SH-SY5Y (cell line): ENCODE measurements around the gene PRKCZ.

Source experiments
- GATA2 ChIP-seq: IDR thresholded peaks from 2 replicates; pipeline ENCODE4 v1.6.1; 2011; ENCODE audit warnings: mild to moderate bottlenecking, low read depth, low read length
- GATA3 ChIP-seq: IDR thresholded peaks from 2 replicates; pipeline ENCODE4 v1.6.1; 2011; ENCODE audit warnings: low read depth, mild to moderate bottlenecking, low read length, moderate library complexity

The PRKCZ gene

DNA sequence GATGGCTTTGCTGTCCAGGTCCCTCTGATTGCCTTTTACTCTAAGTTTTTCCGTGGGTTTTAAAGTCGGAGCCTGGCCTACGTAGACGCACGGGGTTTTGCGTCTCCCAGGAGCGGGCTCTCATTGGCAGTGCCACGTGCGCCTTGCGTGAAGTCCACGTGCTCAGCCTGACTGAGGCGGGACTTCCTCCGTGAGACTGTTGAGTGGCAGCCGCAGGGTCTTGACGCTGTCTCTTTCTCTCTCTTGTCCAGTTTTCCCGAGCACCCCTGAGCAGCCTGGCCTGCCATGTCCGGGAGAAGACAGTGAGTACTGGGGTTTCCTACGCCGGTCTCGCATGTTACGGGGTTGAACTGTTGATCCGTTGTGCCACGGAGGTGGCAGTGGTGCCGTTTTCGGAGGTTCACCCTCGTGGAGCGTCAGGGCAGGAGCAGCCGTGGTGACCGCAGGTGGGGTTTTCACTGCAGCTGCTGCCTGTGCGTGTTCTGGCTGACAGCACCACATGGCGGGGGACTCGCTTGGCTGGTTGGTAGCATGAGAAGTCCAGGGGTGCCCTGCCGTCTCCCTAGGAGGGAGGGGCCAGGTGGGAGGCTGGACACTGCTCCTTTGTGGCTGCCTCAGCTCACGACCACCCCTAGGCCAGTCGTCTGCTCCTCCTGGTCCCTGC, 9.2 kb downstream of the PRKCZ start:
- TF ChIP-seq GATA2 (no peak), GATA3 (no peak)

DNA sequence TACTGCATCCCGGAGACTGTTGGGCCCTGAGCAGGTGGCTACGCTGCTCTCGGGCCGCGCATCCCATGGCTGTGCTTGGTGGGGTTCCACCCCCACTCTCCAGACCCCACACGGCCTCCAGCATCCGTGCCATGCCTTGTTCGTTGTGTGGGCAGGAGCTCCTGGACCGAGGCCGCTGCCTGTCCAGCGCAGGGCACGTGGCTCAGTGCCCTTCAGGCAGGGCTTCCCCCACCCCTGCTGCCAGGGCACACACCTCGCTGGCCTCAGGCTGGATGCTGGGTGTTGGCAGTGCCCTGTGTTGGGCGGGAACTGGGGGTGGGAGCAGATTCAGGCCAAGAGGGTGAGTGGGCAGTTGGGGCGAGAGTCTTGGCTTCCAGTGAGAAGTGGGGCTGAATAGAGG, 9.9 kb downstream of the PRKCZ start:
- no peak for TF ChIP-seq GATA3
- no peak for TF ChIP-seq GATA2

DNA sequence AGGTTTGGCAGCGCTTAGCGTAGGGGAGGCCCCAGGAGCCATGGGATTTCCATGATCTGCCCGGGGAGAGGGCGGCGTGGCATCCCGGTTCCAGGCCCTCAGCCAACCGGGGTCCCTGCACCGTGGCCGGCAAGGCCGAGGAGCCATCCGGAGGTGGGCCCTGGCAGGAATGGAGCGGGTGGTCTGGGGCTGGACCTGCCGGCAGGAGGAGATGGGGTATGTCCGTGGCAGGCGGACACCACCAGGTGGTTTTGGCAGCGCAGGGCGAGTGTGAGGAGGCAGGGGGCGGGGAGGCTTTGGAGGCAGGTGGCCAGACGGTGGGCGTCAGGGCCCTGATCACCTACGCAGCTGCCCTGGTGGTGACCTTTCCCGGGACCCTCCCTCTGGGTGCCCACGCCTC, 10.3 kb downstream of the PRKCZ start:
- TF ChIP-seq GATA3: no peak
- TF ChIP-seq GATA2: no peak

DNA sequence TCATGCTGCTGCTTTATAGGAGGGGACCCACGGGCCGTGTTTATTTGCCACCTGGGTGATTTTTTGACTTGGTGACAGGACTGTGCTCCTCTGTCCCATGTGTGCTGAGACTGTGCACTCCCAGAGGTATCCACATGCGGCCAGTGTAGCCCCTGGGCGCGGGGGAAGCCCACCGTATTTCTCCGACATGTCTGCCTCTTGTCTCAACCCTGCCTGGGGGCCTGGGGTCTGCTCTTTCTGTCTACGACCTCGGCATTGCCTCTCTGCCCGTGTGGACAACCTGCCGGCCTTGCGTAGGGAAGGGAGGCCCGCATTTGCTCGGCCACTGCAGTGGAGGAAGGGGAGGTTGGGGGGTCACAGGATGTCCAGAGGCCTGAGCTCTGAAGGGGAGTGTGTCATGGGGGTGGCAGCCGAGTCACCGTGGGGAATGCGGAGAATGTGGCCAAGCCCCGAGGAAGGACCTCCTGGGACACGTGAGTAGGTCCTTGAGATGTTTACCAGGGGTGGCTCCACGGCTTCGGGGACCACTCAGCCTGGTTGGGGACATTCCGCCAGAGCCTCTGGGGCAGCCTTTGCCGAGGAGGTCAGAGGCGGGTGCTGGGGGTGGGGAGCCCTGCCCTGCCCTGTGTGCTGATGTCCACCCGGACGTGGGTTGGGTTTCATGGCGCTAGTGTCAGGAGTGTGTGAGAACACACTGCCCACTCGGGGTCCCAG, 11.0 kb downstream of the PRKCZ start:
- no peak for TF ChIP-seq GATA2
- no peak for TF ChIP-seq GATA3

DNA sequence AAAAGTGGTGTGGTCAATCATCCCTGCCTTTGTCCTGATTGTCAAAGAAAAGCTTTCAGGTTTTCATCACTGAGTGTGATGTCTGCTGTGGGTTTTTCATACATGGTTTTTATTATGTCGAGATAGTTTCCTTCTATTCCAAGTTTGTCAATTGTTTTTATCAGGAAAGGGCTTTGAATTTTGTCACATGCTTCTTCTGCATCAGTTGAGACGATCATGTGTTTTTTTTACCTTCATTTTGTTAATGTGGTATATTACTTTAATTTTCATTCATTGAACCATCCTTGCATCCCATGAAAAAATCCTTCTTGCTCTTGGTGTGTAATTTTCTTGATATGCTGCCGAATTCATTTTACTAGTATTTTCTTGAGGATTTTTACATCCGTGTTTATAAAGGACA, 15.5 kb downstream of the PRKCZ start:
- no peak for TF ChIP-seq GATA3

DNA sequence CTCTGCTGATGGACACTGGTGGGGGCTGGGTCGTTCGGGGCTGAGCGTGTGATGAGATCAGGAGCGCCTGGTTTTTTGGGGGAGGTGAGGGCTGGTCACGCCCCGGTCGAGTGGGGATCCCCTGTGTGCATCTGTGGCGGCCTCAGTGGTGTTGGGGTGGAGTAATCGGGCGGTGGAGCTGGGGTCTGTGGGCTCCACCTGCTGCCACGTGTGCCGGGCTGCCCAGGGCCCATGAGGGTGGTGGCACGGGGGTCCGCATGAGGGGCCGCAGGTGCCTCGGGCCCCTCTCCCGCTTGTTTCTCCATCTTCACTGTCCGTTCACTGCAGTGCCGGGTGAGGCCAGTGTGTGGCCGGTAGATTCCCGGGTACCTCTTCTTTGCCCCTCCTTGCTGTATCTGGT, 17.2 kb downstream of the PRKCZ start:
- TF ChIP-seq GATA3 (no peak), GATA2 (no peak)

DNA sequence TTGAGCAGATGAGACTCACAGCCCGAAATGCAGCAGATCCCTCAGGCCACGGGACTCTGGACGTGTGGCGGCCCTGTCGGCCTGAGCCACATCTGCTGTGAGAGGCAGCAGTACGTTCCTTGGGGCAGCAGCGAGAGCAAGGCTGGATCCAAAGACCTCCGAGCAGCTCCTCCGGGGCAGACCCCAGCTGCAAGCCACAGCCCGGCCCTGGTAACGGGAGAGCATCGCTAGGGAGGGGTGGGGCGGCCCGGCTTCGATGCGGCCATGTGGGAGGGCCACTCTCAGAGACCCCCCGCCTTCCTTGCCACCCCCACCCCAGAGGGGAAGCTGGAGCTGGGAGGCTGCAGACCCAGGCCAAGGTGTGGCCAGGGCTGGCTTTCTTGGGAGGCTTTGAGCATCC, 17.8 kb downstream of the PRKCZ start:
- no peak for TF ChIP-seq GATA3
- no peak for TF ChIP-seq GATA2

DNA sequence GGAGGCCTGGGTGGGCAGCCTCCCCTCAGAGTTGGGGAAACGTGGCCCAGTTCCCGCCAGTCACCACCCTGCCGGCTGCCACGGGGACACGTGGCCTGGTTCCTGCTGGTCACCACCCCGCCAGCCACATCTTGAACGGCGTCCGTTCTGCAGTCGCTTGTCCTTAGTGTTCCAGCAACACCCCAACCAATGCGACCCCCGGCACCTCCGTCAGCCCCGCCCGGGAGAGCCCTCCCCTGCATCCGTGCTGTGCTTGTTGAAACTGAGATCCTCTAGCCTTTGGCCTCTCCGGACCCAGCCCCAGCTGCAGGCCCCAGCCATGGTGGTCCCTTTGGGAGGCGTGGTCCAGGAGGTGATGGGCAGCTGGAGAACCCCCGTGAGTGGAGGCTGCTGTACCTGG, 18.7 kb downstream of the PRKCZ start:
- no peak for TF ChIP-seq GATA3
- no peak for TF ChIP-seq GATA2

DNA sequence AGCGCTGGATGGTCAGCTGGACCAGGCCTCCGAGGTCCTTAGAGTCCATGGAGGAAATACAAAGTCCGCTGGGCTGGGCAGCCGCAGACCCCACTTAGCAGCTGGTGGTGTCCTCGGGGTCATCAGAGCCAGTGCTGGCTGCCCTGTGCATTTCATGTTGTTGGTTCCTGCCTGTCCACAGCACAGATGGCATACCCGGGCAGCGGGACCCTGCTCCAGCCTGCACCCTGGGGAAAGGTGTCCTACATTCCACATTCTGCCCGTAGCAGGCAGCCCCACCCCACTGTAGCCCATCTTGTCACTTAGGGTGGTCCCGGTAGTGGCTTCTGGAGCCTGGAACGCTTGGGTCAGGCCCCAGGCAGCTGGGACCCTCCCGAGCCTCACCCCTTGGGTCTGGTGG, 19.8 kb downstream of the PRKCZ start:
- TF ChIP-seq GATA2: no peak
- TF ChIP-seq GATA3: no peak

DNA sequence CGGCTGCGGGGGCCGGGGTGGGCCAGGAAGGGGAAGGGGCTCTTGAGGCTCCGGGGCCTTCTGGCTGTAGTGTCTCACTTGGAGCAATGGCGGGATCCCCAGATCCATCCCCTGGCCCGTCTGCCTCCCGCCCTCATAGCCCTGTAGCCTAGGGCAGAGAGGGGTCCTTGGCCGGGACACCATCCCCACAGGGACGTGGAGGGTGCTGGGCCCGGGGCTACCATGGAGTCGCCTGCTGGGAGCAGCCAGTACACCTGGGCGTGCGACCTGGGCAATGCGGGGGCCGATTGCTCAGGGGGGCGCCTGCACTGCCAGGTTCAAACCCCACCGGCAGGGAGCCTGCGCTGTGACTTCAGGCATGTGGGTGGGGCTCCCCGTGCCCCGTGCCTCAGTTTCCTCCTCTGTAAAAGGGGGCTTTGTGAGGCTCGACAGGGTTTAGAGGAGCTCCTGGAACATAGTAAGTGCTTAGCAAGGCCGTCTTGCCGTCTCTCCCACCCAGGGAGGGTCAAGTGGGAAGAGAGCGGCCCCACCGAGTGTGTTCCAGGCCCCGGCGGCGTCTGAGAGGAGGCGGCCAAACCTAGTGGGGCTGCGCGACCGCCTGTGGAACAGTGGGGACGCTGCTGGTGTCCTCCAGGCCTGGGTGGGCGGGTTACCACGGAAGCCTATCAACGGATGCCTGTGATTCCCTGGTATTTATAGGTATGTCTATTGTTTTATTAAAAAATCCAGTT, 20.8 kb downstream of the PRKCZ start:
- TF ChIP-seq GATA2 (no peak), GATA3 (no peak)

DNA sequence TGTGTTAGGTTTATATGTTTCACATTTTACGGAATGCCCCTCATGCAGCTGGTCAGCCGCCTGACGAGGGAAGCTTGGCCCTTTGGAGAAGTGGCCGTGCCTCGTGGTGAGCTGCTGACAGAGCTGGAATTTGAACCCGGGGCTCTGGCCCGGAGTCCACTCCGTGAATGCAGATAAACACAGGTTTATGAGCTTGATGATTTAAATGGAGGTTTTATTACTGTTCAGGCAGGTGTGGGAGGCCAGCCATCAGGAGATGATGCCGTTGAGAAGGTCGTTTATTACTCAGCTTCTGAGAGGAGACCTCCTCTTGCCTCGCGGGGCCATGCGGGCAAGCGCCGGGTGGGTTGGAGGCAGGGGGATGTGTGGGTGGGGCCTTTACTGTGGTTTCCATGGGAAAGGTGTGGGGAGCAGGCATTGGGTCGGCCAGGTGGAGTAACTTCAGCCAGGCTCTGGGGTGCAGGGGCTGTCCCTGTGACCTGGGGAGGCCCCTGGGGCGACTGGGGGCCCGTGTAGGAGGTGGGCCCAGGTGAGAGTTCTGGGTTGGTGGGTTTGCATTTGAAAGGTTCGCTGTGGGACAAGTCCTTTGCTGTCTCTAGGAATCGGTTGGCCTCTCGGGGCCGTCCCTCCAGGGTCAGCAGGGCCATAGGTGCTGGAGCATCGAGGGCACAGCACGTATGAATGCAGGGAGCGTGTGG, 22.0 kb downstream of the PRKCZ start:
- TF ChIP-seq GATA2: no peak
- no peak for TF ChIP-seq GATA3

DNA sequence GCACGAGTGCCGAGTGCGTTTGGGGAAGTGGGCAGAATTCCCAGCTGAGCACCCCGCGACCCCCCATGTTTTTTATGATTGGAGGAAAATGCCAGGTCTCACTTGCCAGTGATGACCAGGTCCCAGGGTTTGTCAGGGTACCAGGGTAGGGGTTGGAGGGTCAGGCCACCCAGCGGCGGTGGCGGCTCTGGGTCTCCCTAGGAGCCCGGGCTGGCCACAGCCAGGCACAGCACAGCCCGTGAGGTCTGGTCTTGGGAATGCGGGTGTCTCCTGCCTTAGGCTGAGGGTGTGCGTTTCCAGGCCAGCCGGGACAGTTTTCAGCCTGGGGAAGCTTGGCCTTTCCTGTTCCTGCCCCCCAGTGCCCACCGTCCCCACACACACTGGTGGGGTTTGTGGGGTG, 22.7 kb downstream of the PRKCZ start:
- TF ChIP-seq GATA3 (no peak), GATA2 (no peak)

DNA sequence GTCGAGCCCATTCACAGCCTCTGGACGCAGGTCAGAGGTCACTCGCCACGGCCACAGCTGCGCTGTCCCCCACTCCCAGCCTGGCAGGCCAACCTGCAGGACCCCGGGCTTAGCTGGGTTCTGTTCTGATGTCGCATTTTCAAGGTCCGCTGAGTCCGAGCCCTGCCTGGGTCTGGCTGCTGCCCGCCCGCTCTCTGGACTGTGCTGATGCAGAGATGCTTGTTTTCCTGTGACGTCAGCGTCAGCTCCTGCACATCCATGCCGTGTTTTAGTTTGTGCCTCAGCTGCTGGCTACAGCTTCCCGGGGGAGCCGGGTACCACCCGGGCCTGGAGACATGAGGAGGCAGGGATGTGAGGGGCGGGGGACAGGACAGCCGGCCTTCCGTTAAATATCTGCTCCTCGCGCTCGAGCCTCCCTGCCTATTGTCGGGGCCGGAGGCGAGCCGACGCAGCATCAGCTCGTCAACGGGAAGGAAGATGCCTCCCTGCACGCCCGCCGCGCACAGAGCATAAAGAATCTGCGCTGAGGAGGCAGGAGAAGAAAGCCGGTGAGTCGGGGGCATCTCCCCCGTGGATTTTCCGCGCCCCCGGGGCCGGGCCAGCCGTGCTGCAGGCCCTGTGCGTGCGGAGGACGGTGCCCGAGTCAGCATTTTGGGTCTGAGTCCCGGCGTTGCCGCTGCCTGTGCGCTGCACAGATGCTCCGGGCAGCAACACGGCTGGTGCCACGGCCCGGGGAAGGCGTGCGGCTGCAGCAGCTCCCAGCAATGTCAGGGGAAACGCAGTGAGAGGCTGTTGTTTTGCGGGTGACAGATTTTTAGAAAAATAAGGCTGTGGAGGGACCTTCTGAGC, 23.4 kb downstream of the PRKCZ start:
- TF ChIP-seq GATA3: no peak
- TF ChIP-seq GATA2: no peak
